Smooth muscle cell (in vitro differentiated cells): ENCODE measurements around the gene DDRGK1. TPM values are rescaled to one million over a fixed set of nuclear protein-coding genes. Genes with fewer than 3 reads are reported as not detected.

Experiments used
- DNase-seq: peaks from one replicate; lab custom pipeline; 2025; ENCODE audit not compliant: unreplicated experiment; lab: John Stamatoyannopoulos, UW
- H2AFZ ChIP-seq: fragments of 200-600 bp; sonication (generic); 2 replicates; pipeline ENCODE4 v1.6.0; 2016; ENCODE audit warnings: antibody characterized with exemption, low read depth, mild to moderate bottlenecking
- H3F3A ChIP-seq: fragments of 200-600 bp; sonication (generic); 2 replicates; pipeline ENCODE4 v1.6.0; 2017; ENCODE audit warnings: antibody characterized with exemption, low read depth
- H3K27ac ChIP-seq: fragments of 200-600 bp; sonication (generic); 2 replicates; pipeline ENCODE4 v1.5.1; 2016; ENCODE audit warnings: low read depth, mild to moderate bottlenecking
- H3K27me3 ChIP-seq: fragments of 200-600 bp; sonication (generic); 2 replicates; pipeline ENCODE4 v1.6.1; 2016; ENCODE audit warnings: low read depth, mild to moderate bottlenecking
- H3K36me3 ChIP-seq: fragments of 200-600 bp; sonication (generic); 2 replicates; pipeline ENCODE4 v1.5.1; 2016; ENCODE audit warnings: low read depth
- H3K4me1 ChIP-seq: fragments of 200-600 bp; sonication (generic); 2 replicates; pipeline ENCODE4 v1.5.1; 2016; ENCODE audit warnings: low read depth
- H3K4me2 ChIP-seq: fragments of 200-600 bp; sonication (generic); 2 replicates; pipeline ENCODE4 v1.6.0; 2016; ENCODE audit warnings: mild to moderate bottlenecking
- H3K4me3 ChIP-seq: fragments of 200-600 bp; sonication (generic); 2 replicates; pipeline ENCODE4 v1.5.1; 2016; ENCODE audit warnings: mild to moderate bottlenecking
- H3K79me2 ChIP-seq: fragments of 200-600 bp; sonication (generic); 2 replicates; pipeline ENCODE4 v1.6.0; 2016; ENCODE audit warnings: low read depth, mild to moderate bottlenecking
- H3K9ac ChIP-seq: fragments of 200-600 bp; sonication (generic); 2 replicates; pipeline ENCODE4 v1.6.0; 2016; ENCODE audit warnings: low read depth
- H3K9me3 ChIP-seq: fragments of 200-600 bp; sonication (generic); replicated peaks from 2 replicates; pipeline ENCODE4 v1.5.1; 2016; ENCODE audit warnings: low read depth
- H4K20me1 ChIP-seq: fragments of 200-600 bp; sonication (generic); 2 replicates; pipeline ENCODE4 v1.6.0; 2016; ENCODE audit warnings: low read depth
- CTCF ChIP-seq: fragments of 200-600 bp; sonication (generic); IDR thresholded peaks from 2 replicates; pipeline ENCODE4 v1.5.1; 2017; ENCODE audit warnings: borderline replicate concordance, mild to moderate bottlenecking, antibody characterized with exemption; ENCODE audit not compliant: insufficient read depth, poor library complexity, severe bottlenecking
- WGBS: methylation state at CpG from one replicate; pipeline ENCODE4 v1.1.7; 2016; ENCODE audit warnings: low lambda C conversion rate; 5-methylcytosine and 5-hydroxymethylcytosine counted together
- polyA plus RNA-seq: library from polyadenylated mRNA; unstranded; fragments of >200 nt; fragmentation: Nextera tagmentation; extraction: Ambion mirVana; gene quantifications from 2 replicates; pipeline ENCODE4 v1.2.1, GENCODE V29; 2016
- total RNA-seq: library from RNA; depleted of rRNA; stranded (reverse); fragments of >200 nt; gene quantifications from 2 replicates; pipeline ENCODE4 v1.2.3, GENCODE V29; 2014

Gene DDRGK1
- total and polyA plus RNA-seq, 2 experiments from 2014 or later: 48.0 to 55.4 TPM

- H3K4me2 ChIP-seq: peak overlapping the region; percentile 93
- peak overlapping the region; percentile 54 for H2AFZ ChIP-seq
- no peaks in the 10 kb centered on the region for H3K79me2 ChIP-seq
- H3K9ac ChIP-seq: no peak overlapping the region
- H4K20me1 ChIP-seq: no peaks in the 10 kb centered on the region
- TF ChIP-seq CTCF: no peak
- H3K27ac ChIP-seq: no peak overlapping the region
- H3F3A ChIP-seq: no peaks in the 10 kb centered on the region
- peaks cover 47% of the 10 kb centered on the region for H3K27me3 ChIP-seq
- 1% methylated on average over 46 of the region's 48 CpGs for WGBS
- peak overlapping the region; percentile 68 for H3K4me3 ChIP-seq
- H3K9me3 ChIP-seq: no peaks in the 10 kb centered on the region
- DNase-seq: no peak
- H3K4me1 ChIP-seq: peaks cover 6% of the 10 kb centered on the region
- H3K36me3 ChIP-seq: no peaks in the 10 kb centered on the region
Measured at GRCh38 chr20:3238616-3239025, 34.1 kb upstream of the DDRGK1 start.

GRCh38 chr20:3237958-3238615 is 33.6 kb upstream of the DDRGK1 start:
- H3K9ac ChIP-seq: no peak overlapping the region
- peak overlapping the region; percentile 68 for H3K4me3 ChIP-seq
- DNase-seq: no peak
- peaks cover 47% of the 10 kb centered on the region for H3K27me3 ChIP-seq
- H3K9me3 ChIP-seq: no peaks in the 10 kb centered on the region
- peak overlapping the region; percentile 54 for H2AFZ ChIP-seq
- TF ChIP-seq CTCF: no peak
- H3K36me3 ChIP-seq: no peaks in the 10 kb centered on the region
- peaks cover 6% of the 10 kb centered on the region for H3K4me1 ChIP-seq
- no peak overlapping the region for H3K27ac ChIP-seq
- 7% methylated on average over 40 of the region's 59 CpGs for WGBS
- no peaks in the 10 kb centered on the region for H3K79me2 ChIP-seq
- H3K4me2 ChIP-seq: peak overlapping the region; percentile 93
- no peaks in the 10 kb centered on the region for H3F3A ChIP-seq
- H4K20me1 ChIP-seq: no peaks in the 10 kb centered on the region

GRCh38 chr20:3237011-3237957 is 32.8 kb upstream of the DDRGK1 start:
- no peak for DNase-seq
- H3F3A ChIP-seq: no peaks in the 10 kb centered on the region
- no peak overlapping the region for H3K4me2 ChIP-seq
- peaks cover 47% of the 10 kb centered on the region for H3K27me3 ChIP-seq
- H3K36me3 ChIP-seq: no peaks in the 10 kb centered on the region
- H2AFZ ChIP-seq: no peak overlapping the region
- no peak overlapping the region for H3K27ac ChIP-seq
- TF ChIP-seq CTCF: no peak
- 68% methylated on average over 24 of the region's 25 CpGs for WGBS
- peaks cover 6% of the 10 kb centered on the region for H3K4me1 ChIP-seq
- no peak overlapping the region for H3K9ac ChIP-seq
- no peaks in the 10 kb centered on the region for H3K9me3 ChIP-seq
- no peak overlapping the region for H3K4me3 ChIP-seq
- no peaks in the 10 kb centered on the region for H4K20me1 ChIP-seq
- no peaks in the 10 kb centered on the region for H3K79me2 ChIP-seq
